ENCODE measurements around the gene PTDSS2.
"Not testable (repeated sequence)": the region's sequence is repeated elsewhere in the genome, so short reads cannot be mapped to it uniquely, and the experiment has no call there.

PTDSS2 gene

DNA sequence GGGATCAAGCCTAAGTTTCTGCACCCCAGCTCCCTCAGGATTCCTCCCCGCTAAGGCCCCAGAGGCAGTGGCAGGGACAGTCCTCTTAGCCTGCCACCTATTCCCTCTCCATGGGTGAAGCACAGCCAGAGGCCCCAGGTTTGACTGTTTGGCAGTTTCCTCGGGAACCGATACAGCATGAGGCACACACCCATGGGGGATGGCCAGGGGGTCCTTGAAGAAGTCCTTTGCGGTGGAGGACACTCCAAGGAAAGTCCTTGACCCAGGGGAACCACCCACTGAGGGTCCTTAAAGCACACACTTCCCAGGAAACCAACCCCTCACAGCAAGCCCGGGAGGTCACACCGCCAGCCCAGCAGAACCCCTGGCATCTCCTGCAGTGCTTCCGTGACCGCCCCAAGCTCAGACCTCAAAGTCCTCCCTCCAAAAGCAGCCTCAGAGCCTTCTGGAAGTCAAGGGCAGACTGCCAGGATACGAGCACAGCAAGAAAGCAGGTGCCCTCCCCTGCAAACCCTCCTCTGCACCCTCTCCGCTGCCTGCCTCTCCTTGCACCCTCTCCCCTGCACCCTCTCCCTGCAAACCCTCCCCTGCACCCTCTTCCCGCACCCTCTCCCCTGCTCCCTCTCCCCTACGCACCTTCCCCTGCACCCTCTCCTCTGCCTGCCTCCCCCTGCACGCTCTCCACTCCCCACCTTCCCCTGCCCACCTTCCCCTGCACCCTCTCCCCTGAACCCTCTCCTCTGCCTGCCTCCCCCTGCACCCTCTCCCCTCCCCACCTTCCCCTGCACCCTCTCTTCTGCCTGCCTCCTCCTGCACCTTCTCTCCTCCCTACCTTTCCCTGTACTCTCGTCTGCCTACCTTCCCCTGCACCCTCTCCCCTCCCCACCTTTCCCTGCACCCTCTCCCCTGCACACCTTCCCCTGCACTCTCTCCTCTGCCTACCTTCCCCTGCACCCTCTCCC is 36.7 kb upstream of the PTDSS2 start:
- DNase-seq (ENCODE audit: low read depth in 2 of 2): no peak

DNA sequence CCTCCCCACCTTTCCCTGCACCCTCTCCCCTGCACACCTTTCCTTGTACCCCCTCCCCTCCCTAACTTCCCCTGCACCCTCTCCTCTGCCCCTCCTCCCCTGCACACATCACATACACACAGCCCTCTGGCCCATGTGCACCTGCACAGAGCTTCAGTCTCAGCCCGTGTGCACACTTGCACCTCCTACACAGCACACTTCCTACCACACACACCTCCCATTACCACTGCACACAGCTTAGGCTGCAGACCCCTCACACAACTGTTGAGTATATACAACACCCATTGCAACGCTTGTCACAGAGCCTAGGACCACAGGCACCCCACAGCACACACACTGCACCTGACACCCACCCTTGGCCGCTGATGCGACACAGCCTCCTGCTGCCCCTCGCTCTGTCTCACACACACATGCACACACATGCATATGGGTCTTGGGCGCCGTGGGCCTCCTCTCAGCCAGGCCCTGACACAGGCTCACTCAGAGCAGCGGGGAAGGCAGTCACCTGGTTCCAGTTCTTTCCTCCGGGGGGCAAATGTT is 35.7 kb upstream of the PTDSS2 start:
- no peak for DNase-seq (ENCODE audit: low read depth in 2 of 2)

DNA sequence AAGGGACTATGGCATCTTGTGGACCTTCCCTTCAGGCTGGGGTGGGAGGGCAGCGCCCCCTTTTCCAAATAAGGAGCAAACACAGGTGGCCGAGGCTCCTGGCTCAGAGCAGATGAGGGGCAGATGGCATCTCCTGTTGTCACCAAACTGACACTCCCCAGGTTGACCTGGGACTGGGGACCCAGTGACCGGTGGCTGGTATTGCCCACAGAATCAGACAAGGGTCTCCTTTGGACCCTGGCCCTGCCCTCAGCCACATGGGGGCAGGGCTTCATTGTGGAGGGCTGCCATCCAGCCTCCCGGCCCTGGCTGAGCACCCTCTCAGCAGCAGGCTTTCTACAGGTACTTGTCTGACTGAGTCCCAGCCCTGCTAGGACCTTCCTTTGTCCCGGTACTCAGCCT is 34.4 kb upstream of the PTDSS2 start:
- DNase-seq (ENCODE audit: low read depth in 2 of 2): no peak

DNA sequence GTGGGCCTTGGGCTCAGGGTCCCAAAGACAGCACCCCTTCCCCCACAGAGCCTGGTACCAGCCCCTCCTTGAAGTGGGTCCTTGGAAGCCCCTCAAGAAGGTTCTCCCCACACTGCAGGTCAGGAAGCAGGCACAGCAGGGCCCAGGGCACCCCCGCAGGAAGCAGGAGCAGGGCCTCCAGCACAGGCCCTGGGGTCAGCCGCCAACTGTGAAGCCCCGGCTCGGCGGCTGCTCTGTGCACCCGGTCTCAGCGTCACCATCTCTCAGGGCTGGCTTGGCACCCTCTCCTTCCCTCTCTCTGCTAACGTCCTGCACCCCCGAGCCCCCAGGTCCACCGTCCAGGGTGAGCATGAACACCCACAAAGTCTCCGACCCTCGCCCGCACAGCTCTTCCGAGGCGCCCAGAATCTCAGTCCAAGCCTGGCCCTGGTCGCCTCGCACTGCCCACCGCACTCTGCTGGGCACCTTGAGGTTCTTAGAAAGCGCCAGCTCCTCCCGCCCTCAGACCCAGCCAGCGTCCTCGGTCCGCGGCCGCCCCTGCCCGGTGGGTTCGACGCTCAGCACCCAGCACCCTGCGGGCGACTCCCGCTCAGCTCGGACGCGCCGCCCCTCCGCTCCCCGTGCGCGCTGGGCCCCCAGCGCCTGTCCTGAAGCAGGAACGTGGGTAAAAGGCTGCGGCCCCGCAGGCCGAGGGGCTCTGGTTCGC is 33.9 kb upstream of the PTDSS2 start:
- no peak for DNase-seq (ENCODE audit: low read depth in 2 of 2)

DNA sequence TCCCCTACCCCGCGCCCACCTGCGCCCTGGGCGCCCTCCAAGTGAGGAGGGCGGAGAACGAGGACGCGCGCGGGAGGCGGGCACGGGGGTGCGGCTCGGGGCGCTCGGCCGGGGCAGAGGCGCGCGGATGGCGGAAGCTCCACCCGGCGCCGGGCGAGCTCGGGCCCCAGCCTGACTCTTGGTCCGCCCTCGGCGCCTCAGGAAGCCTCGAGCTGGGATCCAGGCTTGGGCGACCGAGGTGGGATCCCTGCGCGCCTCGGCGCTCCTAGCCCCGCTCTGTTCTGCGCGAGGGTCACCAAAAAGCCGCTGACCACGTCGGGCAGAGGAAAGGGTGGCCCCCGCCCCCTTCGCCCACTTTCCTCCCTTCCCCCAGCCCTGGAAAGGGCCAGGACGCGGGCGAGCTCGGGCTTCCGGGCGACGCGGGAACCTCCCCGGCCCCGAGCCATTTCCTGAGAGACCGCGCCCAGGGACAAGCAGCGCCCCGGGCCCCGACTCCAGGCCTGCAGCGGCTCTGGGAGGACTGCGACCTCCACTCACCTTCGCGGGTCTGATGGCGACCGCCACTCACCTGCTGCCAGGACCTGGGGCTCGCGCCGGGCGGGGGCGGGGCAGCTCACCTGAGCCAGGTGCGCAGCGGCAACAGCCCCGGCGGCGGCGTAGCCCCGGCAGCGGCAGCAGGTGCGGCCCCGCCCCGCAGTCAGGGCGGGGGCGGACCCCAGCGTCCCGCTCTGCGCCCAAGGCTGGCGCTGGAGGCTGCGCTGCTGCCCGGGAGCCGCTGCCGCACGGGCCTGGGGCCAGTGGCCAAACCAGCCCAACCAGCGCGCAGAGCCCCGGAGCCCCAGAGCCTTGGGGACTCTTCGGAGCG is 33.1 kb upstream of the PTDSS2 start:
- no peak for DNase-seq (ENCODE audit: low read depth in 2 of 2)

DNA sequence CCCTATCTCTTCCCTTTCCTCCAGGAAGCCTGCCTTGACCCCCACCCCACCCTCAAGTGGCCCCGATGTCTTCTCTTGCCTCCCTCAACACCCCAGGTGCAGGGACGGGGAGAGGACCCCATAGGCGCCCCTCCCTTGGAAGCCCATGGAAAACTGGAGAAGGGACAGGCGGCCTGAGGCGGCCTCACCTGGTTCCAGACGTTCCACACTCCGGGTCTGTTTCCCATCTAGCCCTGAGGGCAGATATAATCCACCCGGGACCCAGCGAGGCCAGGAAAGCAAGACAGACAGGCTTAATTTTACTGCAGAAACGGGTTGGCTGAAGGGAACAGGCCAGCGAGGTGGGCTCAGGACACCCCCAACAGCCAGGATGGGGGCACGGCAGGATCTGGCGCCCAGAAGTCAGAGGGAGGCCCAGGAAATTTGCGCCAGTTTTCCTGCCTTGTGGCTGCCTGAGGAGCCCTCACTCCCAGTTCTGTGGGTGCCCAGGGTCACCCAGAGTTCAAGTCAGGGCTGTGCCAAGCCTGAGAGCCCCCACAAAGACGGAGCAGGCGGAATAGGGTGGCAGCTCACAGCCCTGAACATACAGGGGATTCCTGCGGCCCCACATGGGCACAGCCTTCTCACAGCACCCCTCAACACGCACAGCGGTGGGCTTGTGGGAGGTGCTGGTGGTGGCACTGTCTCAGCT is 32.3 kb upstream of the PTDSS2 start:
- no peak for DNase-seq (ENCODE audit: low read depth in 2 of 2)

DNA sequence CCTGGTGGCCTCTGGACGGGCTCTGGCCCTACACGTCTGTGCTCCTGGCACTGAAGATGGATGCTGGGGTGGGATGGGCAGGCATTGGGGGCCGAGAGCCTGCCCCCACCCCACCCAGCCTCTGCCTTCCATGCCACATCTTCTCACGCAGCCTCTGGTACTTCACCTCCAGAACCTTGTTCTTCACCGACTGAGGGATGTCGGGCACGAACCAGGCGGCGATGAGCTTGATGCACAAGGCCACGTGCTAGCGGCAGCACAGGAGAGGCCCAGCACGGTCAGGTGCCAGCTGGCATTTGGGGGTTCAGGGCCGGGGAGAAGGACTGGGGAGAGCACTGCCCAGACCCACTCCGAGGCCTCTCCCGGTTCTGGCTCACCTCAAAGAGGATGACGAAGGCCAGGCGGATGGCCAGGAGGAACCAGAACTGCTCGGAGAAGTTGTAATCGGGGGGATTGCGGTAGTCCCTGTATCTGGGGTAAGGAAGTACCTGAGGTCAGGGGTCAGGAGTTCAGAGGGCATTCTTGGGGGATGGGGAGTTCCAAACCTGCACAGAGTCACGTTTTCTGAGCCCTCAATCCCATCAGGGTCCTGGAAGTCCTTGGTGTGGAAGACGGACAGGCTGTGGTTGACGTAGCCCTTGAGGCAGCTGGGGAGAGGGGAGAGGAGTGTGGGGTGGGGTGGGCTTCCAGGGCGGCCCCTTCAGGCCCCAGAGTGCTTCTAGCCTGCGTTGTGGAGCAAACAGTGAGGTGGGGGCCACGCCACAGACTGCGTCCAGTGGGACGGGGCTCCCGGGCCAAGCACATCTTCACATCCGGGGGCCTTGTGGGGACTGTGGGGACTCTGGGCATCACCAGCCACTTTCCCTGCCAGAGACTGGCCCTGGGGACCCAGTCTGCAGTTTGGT is 31.5 kb upstream of the PTDSS2 start:
- no peak for DNase-seq (ENCODE audit: low read depth in 2 of 2)

DNA sequence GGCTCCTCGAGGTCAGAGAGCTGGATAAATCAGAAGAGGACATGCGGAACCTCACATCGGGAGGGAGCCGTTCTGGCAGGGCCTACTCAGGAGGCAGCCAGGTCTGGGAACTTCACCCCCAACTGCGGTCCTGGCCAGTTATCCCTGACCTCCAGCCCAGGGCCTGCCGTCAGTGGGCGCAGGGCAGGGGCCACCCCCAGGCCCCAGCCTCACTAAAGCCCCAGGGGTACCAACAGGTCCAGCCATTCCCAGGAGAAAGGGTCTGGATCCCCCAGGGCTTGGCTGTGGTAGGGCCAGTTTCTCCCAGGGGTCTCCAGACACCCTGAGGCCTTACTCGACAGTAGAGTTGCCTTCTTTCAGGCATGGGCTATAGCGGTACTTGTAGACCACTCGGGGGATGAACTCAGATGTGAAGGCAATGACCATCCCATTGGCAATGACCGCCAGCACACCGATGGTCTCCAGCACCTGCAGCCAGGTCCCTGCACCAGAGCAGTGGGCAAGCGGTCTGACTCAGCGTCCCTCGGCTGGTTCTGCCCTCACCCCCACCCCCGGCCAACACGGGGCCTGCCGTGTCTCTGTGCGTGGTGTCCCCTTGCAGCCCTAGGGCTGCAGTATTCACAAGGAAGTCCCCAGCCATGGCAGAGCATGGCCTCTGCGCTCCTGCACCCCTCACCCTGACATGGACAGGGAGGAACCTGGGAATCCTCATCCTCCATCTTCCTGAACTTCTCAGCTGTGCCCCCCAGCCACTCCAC is 30.7 kb upstream of the PTDSS2 start:
- DNase-seq (ENCODE audit: low read depth in 2 of 2): no peak

DNA sequence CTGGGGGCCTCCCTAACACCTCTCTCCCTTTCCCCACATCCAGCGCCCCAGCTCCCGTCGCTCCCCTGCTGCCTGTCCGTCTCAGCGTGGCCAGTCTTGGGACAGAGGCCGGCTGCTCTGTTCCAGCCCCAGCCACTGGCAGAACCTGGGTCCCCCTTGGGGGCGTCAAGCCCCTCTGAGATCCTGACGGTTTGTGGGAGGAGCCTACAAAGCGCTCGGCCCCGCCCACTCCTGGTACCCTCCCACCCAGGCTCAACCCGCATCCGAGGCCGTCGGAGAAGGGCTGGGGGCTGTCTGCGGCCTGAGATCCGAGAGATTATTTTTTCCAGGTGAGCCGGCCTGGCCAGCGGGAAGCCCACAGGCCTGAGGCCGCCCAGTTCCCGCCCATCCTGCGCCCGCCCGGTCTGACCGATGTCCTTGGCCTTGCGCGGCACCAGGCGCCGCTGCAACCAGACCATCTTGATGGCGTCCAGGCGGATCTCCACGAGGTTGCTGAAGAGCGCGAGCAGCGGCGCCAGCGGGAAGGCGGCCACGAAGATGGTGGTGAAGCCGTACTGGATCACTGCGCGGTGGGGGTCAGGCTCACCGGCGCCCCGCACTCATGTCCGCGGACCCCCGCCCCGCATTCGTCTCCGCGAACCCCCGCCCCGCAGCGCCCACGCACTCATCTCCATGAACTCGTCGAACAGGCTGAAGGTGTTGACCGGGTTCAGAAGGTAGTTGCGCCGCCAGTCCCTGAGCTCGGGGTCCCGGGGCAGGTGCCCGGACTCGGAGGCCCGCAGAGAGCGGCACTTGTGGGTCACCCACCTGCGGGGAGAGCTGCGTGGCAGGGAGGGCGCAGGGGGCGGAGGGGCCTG is 29.8 kb upstream of the PTDSS2 start:
- DNase-seq (ENCODE audit: low read depth in 2 of 2): no peak

DNA sequence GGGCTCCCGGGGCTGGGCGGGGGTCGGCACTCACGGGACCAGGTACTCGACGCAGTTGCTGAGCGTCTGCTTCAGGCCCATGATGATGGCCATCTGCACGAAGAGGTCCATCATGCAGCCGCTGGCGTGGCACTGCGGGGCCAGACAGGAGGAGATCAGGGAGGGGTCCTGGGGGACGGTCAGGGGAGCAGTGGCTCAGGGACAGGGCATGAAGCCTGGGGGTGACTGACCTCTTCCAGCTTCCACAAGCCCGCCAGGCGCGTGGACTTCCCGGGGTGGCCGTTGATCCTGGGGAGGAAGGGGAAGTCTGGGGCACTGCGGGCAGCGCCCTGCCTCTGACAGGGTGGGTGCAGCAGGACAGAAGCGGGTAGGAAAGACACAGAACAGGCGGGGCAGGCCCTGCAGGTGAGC is 29.2 kb upstream of the PTDSS2 start:
- DNase-seq (ENCODE audit: low read depth in 2 of 2): no peak

DNA sequence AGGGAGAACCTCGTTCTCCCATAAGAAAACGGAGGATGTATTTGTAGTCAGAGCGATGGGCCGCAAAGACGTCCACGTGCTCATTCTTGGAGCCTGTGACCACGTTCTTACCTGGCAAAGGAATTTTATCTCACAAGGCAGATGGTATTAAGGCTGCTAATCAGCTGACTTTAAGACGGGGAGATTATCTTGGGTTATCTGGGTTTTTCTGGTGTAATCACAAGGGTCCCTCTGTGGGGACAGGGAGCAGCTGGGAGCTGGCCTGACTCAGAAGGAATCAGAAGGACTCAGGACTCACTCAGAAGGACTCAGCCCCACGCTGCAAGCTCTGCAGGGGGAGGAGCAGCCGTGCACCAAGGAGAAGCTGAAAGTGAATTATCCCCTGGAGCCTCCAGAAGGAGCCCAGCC is 27.8 kb upstream of the PTDSS2 start:
- DNase-seq (ENCODE audit: low read depth in 2 of 2): no peak

DNA sequence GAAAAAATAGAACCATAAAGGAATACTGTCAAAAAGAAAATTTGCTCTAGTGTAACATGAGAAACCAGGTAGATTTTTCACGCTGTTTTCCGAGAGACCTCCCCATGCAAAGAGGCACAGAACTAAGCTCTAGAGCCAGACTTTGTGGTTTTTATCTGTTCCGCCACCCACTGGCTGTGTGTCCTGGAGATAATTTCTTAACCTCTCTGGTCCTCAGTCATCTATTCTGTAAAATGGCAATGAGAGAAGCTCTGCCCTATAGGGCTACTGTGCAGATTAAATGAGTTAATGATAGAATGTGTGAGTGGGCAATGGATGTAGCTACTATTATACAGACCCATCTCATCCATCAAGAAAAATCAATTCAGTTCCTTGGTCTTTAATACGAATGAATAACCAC is 25.8 kb upstream of the PTDSS2 start:
- no peak for DNase-seq (ENCODE audit: low read depth in 2 of 2)

DNA sequence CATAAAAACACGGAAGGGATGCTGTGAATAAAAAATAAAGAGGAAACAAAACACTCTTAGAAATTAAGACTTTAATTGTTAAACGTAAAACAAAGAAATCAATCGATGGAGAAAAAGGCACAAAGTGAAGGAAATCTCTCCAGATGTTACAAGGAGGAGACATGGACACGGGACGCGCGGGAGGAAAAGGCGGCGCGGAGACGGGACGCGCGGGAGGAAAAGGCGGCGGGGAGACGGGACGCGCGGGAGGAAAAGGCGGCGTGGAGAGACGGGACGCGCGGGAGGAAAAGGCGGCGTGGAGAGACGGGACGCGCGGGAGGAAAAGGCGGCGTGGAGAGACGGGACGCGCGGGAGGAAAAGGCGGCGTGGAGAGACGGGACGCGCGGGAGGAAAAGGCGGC is 25.3 kb upstream of the PTDSS2 start:
- DNase-seq (ENCODE audit: low read depth in 2 of 2): not testable (repeated sequence)

DNA sequence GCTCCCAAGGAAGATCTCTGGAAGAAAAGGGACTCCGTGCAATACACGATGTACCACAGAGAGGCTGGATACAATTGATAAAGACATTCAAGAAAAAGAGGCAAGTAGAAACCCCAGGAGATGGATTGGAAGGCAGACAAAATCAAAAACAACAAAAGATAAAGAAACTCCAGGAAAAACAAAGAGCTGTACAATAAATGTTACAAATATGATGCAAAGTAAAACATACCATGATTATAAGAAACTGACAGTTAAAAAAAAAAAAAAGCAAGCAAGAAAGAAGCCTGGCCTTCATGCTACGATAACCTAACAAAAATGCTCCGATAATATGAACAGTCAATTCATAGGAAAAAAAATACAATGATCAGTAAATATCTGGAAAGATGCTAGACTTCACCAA is 24.8 kb upstream of the PTDSS2 start:
- DNase-seq (ENCODE audit: low read depth in 2 of 2): no peak

DNA sequence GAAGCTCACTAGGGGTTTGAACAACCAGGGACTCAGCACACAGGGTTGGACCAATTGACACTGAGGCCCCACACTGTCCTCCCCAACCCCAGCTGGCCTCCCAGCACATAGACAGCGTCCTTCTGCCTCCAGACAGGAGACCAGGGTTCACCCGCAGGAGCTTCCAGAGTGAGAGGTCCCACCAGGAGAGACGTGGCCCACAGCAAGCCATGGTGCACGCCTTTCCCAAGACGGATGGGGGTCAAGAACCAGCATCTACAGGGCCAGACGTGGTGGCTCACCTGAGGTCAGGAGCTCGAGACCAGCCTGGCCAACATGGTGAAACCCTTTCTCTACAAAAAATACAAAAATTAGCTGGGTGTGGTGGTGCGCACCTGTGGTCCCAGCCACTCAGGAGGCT is 23.2 kb upstream of the PTDSS2 start:
- DNase-seq (ENCODE audit: low read depth in 2 of 2): no peak

DNA sequence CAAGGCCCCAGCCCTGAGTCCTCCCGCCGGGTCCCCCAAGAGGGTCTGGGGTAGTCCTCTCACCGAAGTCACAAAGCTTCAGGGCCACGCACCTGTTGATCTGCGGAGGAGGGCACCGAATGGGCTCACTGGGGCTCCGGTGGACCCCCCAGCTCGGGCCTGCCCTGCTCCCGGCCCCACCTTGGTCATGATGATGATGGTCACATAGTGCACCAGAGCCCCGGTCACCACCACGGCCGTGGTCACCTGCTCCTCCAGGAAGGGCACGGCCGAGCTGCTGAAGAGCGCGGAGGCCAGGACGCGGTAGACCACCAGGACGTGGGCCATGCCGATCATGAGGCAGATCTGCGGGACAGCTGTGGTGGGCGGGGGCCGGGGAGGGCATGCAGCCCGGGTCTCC is 21.8 kb upstream of the PTDSS2 start:
- no peak for DNase-seq (ENCODE audit: low read depth in 2 of 2)

DNA sequence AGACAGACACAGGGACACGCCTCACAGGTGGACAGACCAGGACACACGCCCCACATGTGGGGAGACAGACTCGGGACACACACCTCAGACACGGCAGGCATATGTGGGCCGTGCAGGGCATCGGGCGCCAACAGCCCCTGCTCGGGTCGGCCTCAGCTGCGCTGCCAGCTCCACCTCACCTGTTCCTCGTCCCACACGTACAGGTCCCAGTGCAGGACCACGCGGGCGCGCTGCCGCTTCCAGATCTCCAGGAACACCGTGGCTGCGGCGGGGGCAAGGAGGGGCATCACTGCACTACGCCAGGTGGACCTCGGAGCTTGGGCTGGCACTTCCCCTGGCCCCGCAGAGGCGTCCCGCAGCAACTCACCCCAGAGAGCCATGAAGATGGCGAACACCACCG is 20.7 kb upstream of the PTDSS2 start:
- no peak for DNase-seq (ENCODE audit: low read depth in 2 of 2)

DNA sequence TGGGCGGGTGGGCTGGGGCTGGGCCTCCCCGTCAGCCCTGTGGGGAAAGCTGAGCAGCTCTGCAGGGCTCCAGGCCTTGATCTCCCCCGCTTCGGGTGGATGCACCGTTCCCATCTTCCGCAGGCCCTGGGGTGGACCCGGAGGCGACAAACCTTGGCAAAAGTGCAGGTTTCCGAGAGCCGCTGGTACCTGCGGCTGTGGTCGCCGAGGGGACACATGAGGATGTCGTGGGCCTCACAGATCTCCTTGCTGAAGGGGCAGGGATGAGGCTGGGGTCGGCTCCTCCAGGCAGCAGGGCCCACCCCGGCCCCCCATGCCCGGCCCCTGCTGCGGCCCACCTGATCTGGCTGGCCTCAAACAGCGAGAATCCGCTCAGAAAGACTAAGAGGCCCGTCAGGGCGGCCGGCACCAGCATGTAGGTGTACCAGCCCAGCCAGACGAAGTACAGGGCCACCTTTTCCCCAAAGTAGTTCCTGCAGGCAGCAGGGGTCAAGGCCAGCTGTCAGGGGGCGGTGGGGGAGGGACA is 20.1 kb upstream of the PTDSS2 start:
- DNase-seq (ENCODE audit: low read depth in 2 of 2): no peak

All from fibroblast of skin of left biceps (primary cell).